Gastrocnemius medialis (tissue), 4 donors: ENCODE data around the gene TCF4.

Source experiments
- POLR2A ChIP-seq, 2 donors: fragments of 450-650 bp; IDR thresholded peaks; one replicate each; pipeline ENCODE4 v1.6.1; 2017; ENCODE audit warnings: antibody characterized with exemption in 2 of 2, mild to moderate bottlenecking in 2 of 2, moderate library complexity in 2 of 2
- TF ChIP-seq, protein P1 (sequence below), 5 experiments: fragments of 450-650 bp in 3 of 5; fragments of 200-600 bp in 2 of 5; sonication (generic) in 2 of 5; IDR thresholded peaks in 4 of 5; conservative IDR thresholded peaks in 1 of 5; 1 replicate in 4 of 5; 2 replicates in 1 of 5; pipeline ENCODE4 v1.5.1; 2016 to 2019; ENCODE audit warnings: antibody characterized with exemption in 5 of 5, mild to moderate bottlenecking in 3 of 5, moderate library complexity in 3 of 5

DNA sequence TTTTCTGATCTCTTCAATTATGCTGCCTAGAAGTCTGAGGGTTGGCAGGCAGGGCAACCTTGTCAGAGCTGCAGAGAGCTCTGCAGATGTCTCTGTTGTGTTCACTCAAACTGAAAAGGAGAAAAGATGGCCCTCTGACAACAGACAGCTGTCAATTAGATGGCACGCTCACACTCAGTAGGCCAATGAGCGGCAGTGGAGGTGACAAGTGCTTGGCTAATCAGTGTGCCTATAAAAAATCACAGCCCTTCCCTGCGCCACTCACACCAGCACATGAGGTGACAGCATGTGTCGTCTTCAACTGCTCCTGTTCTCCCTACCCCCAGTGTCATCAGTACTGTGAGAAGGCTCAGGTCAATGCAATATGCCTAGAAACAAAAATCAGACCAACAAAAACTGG, 203.9 kb downstream of the TCF4 start:
- TF ChIP-seq, protein P1, sequence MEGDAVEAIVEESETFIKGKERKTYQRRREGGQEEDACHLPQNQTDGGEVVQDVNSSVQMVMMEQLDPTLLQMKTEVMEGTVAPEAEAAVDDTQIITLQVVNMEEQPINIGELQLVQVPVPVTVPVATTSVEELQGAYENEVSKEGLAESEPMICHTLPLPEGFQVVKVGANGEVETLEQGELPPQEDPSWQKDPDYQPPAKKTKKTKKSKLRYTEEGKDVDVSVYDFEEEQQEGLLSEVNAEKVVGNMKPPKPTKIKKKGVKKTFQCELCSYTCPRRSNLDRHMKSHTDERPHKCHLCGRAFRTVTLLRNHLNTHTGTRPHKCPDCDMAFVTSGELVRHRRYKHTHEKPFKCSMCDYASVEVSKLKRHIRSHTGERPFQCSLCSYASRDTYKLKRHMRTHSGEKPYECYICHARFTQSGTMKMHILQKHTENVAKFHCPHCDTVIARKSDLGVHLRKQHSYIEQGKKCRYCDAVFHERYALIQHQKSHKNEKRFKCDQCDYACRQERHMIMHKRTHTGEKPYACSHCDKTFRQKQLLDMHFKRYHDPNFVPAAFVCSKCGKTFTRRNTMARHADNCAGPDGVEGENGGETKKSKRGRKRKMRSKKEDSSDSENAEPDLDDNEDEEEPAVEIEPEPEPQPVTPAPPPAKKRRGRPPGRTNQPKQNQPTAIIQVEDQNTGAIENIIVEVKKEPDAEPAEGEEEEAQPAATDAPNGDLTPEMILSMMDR (IDR thresholded peaks at IDR 0.05 in 4 of 5, conservative IDR thresholded peaks at IDR 0.05 in 1 of 5), result no peak
- no peak for TF ChIP-seq POLR2A (IDR thresholded peaks at IDR 0.05)
